H9 (cell line): ENCODE results near the gene CD4. TPM values are rescaled to one million over a fixed set of nuclear protein-coding genes. Genes with fewer than 3 reads are reported as not detected.

Source experiments
- DNase-seq: peaks from one replicate; pipeline ENCODE4 v3.0.0-alpha.2; 2017
- H2AFZ ChIP-seq: one replicate; pipeline ENCODE4 v1.6.1; 2013; ENCODE audit warnings: mild to moderate bottlenecking, low read length, control low read depth, moderate library complexity
- H2AK5ac ChIP-seq: 2 replicates; pipeline ENCODE4 v1.6.1; 2013; ENCODE audit warnings: low read length, control low read depth, mixed read lengths; ENCODE audit not compliant: insufficient read length
- H2BK120ac ChIP-seq: one replicate; pipeline ENCODE4 v1.6.1; 2013; ENCODE audit warnings: low read depth, mild to moderate bottlenecking, low read length, control low read depth, inconsistent platforms; ENCODE audit not compliant: poor library complexity, severe bottlenecking
- H2BK12ac ChIP-seq: 2 replicates; pipeline ENCODE4 v1.6.1; 2013; ENCODE audit warnings: low read length, control low read depth, mixed read lengths, low read depth; ENCODE audit not compliant: insufficient read length
- H2BK15ac ChIP-seq: 2 replicates; pipeline ENCODE4 v1.6.1; 2013; ENCODE audit warnings: low read depth, low read length, control low read depth
- H2BK20ac ChIP-seq: one replicate; pipeline ENCODE4 v1.6.1; 2013; ENCODE audit warnings: low read depth, mild to moderate bottlenecking, low read length, control low read depth, inconsistent platforms; ENCODE audit not compliant: poor library complexity, severe bottlenecking
- H2BK5ac ChIP-seq: 2 replicates; pipeline ENCODE4 v1.6.1; 2013; ENCODE audit warnings: low read length, control low read depth, mixed read lengths; ENCODE audit not compliant: insufficient read length
- H3K14ac ChIP-seq: 2 replicates; pipeline ENCODE4 v1.6.1; 2013; ENCODE audit warnings: low read length, control low read depth; ENCODE audit not compliant: insufficient read depth
- H3K18ac ChIP-seq: 2 replicates; pipeline ENCODE4 v1.6.1; 2013; ENCODE audit warnings: low read depth, mild to moderate bottlenecking, mixed read lengths, low read length, control low read depth; ENCODE audit not compliant: insufficient read length
- H3K23ac ChIP-seq: 2 replicates; pipeline ENCODE4 v1.6.1; 2013; ENCODE audit warnings: low read length, control low read depth, mixed read lengths, low read depth; ENCODE audit not compliant: insufficient read length
- H3K23me2 ChIP-seq: 2 replicates; pipeline ENCODE4 v1.6.1; 2013; ENCODE audit warnings: low read depth, mild to moderate bottlenecking, mixed read lengths, low read length, control low read depth; ENCODE audit not compliant: insufficient read length, poor library complexity, severe bottlenecking
- H3K27ac ChIP-seq: 2 replicates; pipeline ENCODE4 v1.5.1; 2013; ENCODE audit warnings: low read length, control low read depth, mixed read lengths, low read depth; ENCODE audit not compliant: insufficient read length
- H3K27me3 ChIP-seq: 2 replicates; pipeline ENCODE4 v1.6.1; 2013; ENCODE audit warnings: low read length, control low read depth, inconsistent platforms; ENCODE audit not compliant: insufficient read depth
- H3K4ac ChIP-seq: 2 replicates; pipeline ENCODE4 v1.6.1; 2013; ENCODE audit warnings: low read depth, mild to moderate bottlenecking, control low read depth, inconsistent platforms, low read length, moderate library complexity
- H3K4me1 ChIP-seq: 2 replicates; pipeline ENCODE4 v1.6.1; 2013; ENCODE audit warnings: low read length, control low read depth, inconsistent platforms; ENCODE audit not compliant: insufficient read depth
- H3K4me2 ChIP-seq: 2 replicates; pipeline ENCODE4 v1.6.1; 2013; ENCODE audit warnings: low read length, control low read depth, mixed read lengths; ENCODE audit not compliant: insufficient read length, insufficient read depth
- H3K56ac ChIP-seq: 2 replicates; pipeline ENCODE4 v1.6.1; 2013; ENCODE audit warnings: low read depth, mild to moderate bottlenecking, mixed read lengths, low read length, control low read depth; ENCODE audit not compliant: insufficient read length
- H3K79me1 ChIP-seq: 2 replicates; pipeline ENCODE4 v1.6.1; 2013; ENCODE audit warnings: low read depth, mild to moderate bottlenecking, moderate library complexity, low read length, control low read depth, inconsistent platforms; ENCODE audit not compliant: insufficient read depth, poor library complexity, severe bottlenecking
- H3K79me2 ChIP-seq: 2 replicates; pipeline ENCODE4 v1.6.1; 2013; ENCODE audit warnings: low read length, control low read depth, inconsistent platforms; ENCODE audit not compliant: insufficient read depth
- H3K9ac ChIP-seq: 2 replicates; pipeline ENCODE4 v1.6.1; 2013; ENCODE audit warnings: low read length, control low read depth, mixed read lengths; ENCODE audit not compliant: insufficient read length; ENCODE audit errors: extremely low read depth
- H3K9me3 ChIP-seq: one replicate; pipeline ENCODE4 v1.6.1; 2013; ENCODE audit warnings: low read depth, low read length, inconsistent platforms; ENCODE audit not compliant: control insufficient read depth
- H3T11ph ChIP-seq: one replicate; pipeline ENCODE4 v1.6.1; 2013; ENCODE audit warnings: mild to moderate bottlenecking, low read length, control low read depth, inconsistent platforms
- H4K20me1 ChIP-seq: one replicate; pipeline ENCODE4 v1.6.1; 2013; ENCODE audit not compliant: control insufficient read depth, insufficient read length, insufficient read depth
- H4K5ac ChIP-seq: 2 replicates; pipeline ENCODE4 v1.6.1; 2013; ENCODE audit warnings: low read depth, mild to moderate bottlenecking, mixed read lengths, low read length, control low read depth; ENCODE audit not compliant: insufficient read length
- H4K8ac ChIP-seq: replicated peaks from 2 replicates; pipeline ENCODE4 v1.6.1; 2013; ENCODE audit warnings: low read length, control low read depth, mixed read lengths, low read depth; ENCODE audit not compliant: insufficient read length
- H4K91ac ChIP-seq: 2 replicates; pipeline ENCODE4 v1.6.1; 2013; ENCODE audit warnings: low read depth, mild to moderate bottlenecking, moderate library complexity, mixed read lengths, low read length, control low read depth; ENCODE audit not compliant: insufficient read length
- H3K27ac Mint-ChIP-seq, 3 experiments: 2 replicates in 2 of 3; 3 replicates in 1 of 3; pipeline ENCODE4 v1.8.0; 2020 to 2021; ENCODE audit warnings: mixed read lengths in 3 of 3, mild to moderate bottlenecking in 1 of 3, moderate library complexity in 1 of 3
- H3K27me3 Mint-ChIP-seq: 2 replicates; pipeline ENCODE4 v1.8.0; 2021; ENCODE audit warnings: low read depth, mild to moderate bottlenecking, moderate library complexity, mixed read lengths
- H3K36me3 Mint-ChIP-seq, 3 experiments: 2 replicates in 2 of 3; 3 replicates in 1 of 3; pipeline ENCODE4 v1.8.0; 2020 to 2021; ENCODE audit warnings: low read depth in 3 of 3, mixed read lengths in 3 of 3; ENCODE audit not compliant: insufficient read depth in 1 of 3
- H3K4me1 Mint-ChIP-seq, 2 experiments: 2 replicates each; pipeline ENCODE4 v1.8.0; 2020; ENCODE audit warnings: mixed read lengths in 2 of 2
- H3K4me3 Mint-ChIP-seq, 2 experiments: 2 replicates in 1 of 2; 3 replicates in 1 of 2; pipeline ENCODE4 v1.8.0; 2020 to 2021; ENCODE audit warnings: mild to moderate bottlenecking in 2 of 2, mixed read lengths in 2 of 2, moderate library complexity in 1 of 2
- H3K9me3 Mint-ChIP-seq, 2 experiments: 2 replicates in 1 of 2; 3 replicates in 1 of 2; pipeline ENCODE4 v1.8.0; 2020; ENCODE audit warnings: mild to moderate bottlenecking in 2 of 2, mixed read lengths in 2 of 2, moderate library complexity in 1 of 2
- WGBS: extraction: QIAGEN DNeasy Blood & Tissue Kit; methylation state at CpG from one replicate; pipeline ENCODE4 v1.1.7; 2013; ENCODE audit warnings: missing lambda C conversion rate, low lambda C conversion rate, mixed read lengths; ENCODE audit not compliant: insufficient read length; ENCODE audit errors: extremely low coverage; 5-methylcytosine and 5-hydroxymethylcytosine counted together
- total RNA-seq: library from RNA; stranded (reverse); gene quantifications from 2 replicates; pipeline ENCODE4 v1.2.1, GENCODE V29; 2021
- TF ChIP-seq, protein P1 (sequence below): fragments of 200-600 bp; sonication (generic); conservative IDR thresholded peaks from 3 replicates; pipeline ENCODE4 v1.8.0; 2021; ENCODE audit warnings: antibody characterized with exemption, mild to moderate bottlenecking

Gene CD4
- total RNA-seq, 1 experiment from 2014 or later = 1.1 TPM

DNA sequence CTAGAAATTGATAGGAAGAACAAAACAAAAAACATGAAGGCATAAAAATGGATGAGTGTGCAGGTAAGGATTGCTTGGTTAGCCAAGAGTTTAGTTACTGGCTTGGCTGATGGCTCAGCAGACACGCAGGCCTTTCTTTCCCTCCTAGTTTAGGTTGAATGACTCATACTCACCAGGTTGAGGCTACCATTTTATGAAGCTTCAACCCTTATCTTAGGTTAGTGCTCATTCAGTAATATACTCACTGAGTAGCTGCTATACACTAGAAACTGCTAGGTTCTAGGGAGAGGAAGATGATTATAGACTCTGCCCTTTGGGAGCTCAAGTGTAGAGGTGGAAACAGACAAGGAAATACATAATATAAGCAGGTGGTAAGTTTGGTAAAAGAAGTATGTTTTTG is 44.9 kb downstream of the CD4 start:
- Histone ChIP-seq H2BK120ac (no peak overlapping the region), H3K23me2 (peaks cover 5% of the 10 kb centered on the region), H2BK12ac (no peak overlapping the region), H3K79me1 (no peaks in the 10 kb centered on the region), H2BK15ac (no peak overlapping the region), H3K4ac (no peak overlapping the region), H3K18ac (no peak overlapping the region), H3K4me1 (no peaks in the 10 kb centered on the region), H4K91ac (no peak overlapping the region), H3K4me2 (no peak overlapping the region), H4K8ac (no peak overlapping the region), H2BK20ac (no peak overlapping the region), H2AK5ac (no peak overlapping the region), H3K9ac (no peak overlapping the region), H3K14ac (no peak overlapping the region), H3K27ac (no peak overlapping the region), H3K27me3 (no peaks in the 10 kb centered on the region), H3T11ph (no peak overlapping the region), H4K20me1 (peaks cover 2% of the 10 kb centered on the region), H3K9me3 (no peaks in the 10 kb centered on the region), H2AFZ (no peak overlapping the region), H3K23ac (no peak overlapping the region), H3K79me2 (peaks cover 2% of the 10 kb centered on the region; the same call in 1 of the 2 replicates), H2BK5ac (no peak overlapping the region), H3K56ac (no peak overlapping the region), H4K5ac (no peak overlapping the region)
- Mint-ChIP-seq H3K27me3 (no peaks in the 10 kb centered on the region), H3K4me3 (no peak overlapping the region), H3K27ac (peak overlapping the region in 1 of 3 experiments; percentile 25; a peak in 3 of 7 replicates), H3K36me3 (peaks cover 43 to 85% (median 75%) of the 10 kb centered on the region in 3 experiments; a peak in 6 of 7 replicates), H3K9me3 (no peaks in the 10 kb centered on the region; a peak in 1 of 5 replicates), H3K4me1 (peaks cover 6 to 21% of the 10 kb centered on the region in 2 experiments)
- TF ChIP-seq, protein P1, sequence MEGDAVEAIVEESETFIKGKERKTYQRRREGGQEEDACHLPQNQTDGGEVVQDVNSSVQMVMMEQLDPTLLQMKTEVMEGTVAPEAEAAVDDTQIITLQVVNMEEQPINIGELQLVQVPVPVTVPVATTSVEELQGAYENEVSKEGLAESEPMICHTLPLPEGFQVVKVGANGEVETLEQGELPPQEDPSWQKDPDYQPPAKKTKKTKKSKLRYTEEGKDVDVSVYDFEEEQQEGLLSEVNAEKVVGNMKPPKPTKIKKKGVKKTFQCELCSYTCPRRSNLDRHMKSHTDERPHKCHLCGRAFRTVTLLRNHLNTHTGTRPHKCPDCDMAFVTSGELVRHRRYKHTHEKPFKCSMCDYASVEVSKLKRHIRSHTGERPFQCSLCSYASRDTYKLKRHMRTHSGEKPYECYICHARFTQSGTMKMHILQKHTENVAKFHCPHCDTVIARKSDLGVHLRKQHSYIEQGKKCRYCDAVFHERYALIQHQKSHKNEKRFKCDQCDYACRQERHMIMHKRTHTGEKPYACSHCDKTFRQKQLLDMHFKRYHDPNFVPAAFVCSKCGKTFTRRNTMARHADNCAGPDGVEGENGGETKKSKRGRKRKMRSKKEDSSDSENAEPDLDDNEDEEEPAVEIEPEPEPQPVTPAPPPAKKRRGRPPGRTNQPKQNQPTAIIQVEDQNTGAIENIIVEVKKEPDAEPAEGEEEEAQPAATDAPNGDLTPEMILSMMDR = no peak
- DNase-seq = no peak
- WGBS = no CpG with 5 or more reads among the region's 1 CpG
